ENCODE measurements around the gene GRIN1. TPM values are rescaled to one million over a fixed set of nuclear protein-coding genes. Genes with fewer than 3 reads are reported as not detected.

GRIN1 gene
- total RNA-seq, 1 experiment from 2014 or later, result 2.9 TPM

DNA sequence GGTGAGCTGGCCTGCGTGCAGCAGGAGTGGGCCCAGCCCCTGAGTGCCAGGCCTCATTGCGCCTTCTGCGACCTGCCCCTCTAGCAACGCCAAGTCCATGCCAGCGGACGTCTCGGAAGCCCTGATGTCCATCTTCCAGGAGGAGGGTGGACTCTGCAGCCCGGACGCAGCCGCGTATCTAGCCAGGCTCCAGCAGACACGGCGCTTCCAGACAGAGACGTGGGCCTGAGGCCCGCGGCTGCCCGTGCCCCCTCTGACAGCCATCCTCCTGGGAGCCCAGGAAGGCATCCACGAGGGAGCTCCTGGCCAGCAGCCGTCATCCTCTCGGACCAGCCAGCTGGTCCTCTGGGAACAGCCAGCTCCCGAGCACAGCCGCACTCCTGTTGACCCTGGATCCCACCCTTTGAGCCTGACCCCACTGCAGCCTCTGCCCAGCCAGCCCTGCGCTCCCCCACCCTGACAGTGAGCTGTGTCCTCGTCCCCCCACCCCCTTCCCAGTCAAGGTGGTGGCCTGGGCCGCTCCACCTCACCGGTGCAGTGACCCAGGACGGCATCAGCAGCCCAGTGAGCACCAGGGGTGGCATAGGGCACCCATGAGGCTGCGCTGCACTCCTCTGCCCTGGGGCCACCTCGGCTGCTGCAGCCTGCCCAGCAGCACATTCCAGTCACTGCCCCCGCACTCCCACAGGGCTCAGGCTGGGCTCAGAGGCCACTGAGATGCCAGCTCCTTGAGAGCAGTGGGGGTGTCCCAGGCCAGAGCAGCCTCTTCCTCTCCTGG is 77.4 kb downstream of the GRIN1 start:
- DNase-seq, result no peak
- Histone ChIP-seq H2BK12ac (ENCODE audit: insufficient read length, low read depth, low read length) (no peak overlapping the region), H3K27ac (ENCODE audit: insufficient read length, low read depth, low read length) (no peak overlapping the region), H2BK20ac (ENCODE audit: low read depth, low read length, poor library complexity, severe bottlenecking) (no peak overlapping the region), H3K79me1 (ENCODE audit: insufficient read depth, low read depth, low read length, poor library complexity, severe bottlenecking) (no peaks in the 10 kb centered on the region), H3K9me3 (ENCODE audit: control insufficient read depth, low read depth, low read length) (no peaks in the 10 kb centered on the region), H3K4me2 (ENCODE audit: insufficient read depth, insufficient read length, low read length) (no peak overlapping the region), H3K18ac (ENCODE audit: insufficient read length, low read depth, low read length) (no peak overlapping the region), H3K4ac (ENCODE audit: low read depth, low read length) (no peak overlapping the region), H2AK5ac (ENCODE audit: insufficient read length, low read length) (no peak overlapping the region), H2BK120ac (ENCODE audit: low read depth, low read length, poor library complexity, severe bottlenecking) (no peak overlapping the region), H3K4me1 (ENCODE audit: insufficient read depth, low read length) (no peaks in the 10 kb centered on the region; the same call in 1 of the 2 replicates), H4K5ac (ENCODE audit: insufficient read length, low read depth, low read length) (no peak overlapping the region), H4K8ac (replicated peaks; ENCODE audit: insufficient read length, low read depth, low read length) (no peak overlapping the region), H3K14ac (ENCODE audit: insufficient read depth, low read length) (no peak overlapping the region), H4K20me1 (ENCODE audit: control insufficient read depth, insufficient read depth, insufficient read length) (no peaks in the 10 kb centered on the region), H3K23ac (ENCODE audit: insufficient read length, low read depth, low read length) (no peak overlapping the region), H4K91ac (ENCODE audit: insufficient read length, low read depth, low read length) (no peak overlapping the region), H3K56ac (ENCODE audit: insufficient read length, low read depth, low read length) (no peak overlapping the region), H2AFZ (ENCODE audit: low read length) (no peak overlapping the region), H3K9ac (ENCODE audit: extremely low read depth, insufficient read length, low read length) (no peak overlapping the region), H2BK5ac (ENCODE audit: insufficient read length, low read length) (no peak overlapping the region), H3K79me2 (ENCODE audit: insufficient read depth, low read length) (no peaks in the 10 kb centered on the region), H3K23me2 (ENCODE audit: insufficient read length, low read depth, low read length, poor library complexity, severe bottlenecking) (no peaks in the 10 kb centered on the region), H3K27me3 (ENCODE audit: insufficient read depth, low read length) (no peaks in the 10 kb centered on the region), H3T11ph (ENCODE audit: low read length) (no peak overlapping the region), H2BK15ac (ENCODE audit: low read depth, low read length) (no peak overlapping the region)
- no CpG with 5 or more reads among the region's 30 CpGs for WGBS (ENCODE audit: extremely low coverage, insufficient read length, low lambda C conversion rate)
- H3K27ac Mint-ChIP-seq, result no peak overlapping the region
- TF ChIP-seq, protein P1, sequence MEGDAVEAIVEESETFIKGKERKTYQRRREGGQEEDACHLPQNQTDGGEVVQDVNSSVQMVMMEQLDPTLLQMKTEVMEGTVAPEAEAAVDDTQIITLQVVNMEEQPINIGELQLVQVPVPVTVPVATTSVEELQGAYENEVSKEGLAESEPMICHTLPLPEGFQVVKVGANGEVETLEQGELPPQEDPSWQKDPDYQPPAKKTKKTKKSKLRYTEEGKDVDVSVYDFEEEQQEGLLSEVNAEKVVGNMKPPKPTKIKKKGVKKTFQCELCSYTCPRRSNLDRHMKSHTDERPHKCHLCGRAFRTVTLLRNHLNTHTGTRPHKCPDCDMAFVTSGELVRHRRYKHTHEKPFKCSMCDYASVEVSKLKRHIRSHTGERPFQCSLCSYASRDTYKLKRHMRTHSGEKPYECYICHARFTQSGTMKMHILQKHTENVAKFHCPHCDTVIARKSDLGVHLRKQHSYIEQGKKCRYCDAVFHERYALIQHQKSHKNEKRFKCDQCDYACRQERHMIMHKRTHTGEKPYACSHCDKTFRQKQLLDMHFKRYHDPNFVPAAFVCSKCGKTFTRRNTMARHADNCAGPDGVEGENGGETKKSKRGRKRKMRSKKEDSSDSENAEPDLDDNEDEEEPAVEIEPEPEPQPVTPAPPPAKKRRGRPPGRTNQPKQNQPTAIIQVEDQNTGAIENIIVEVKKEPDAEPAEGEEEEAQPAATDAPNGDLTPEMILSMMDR (conservative IDR thresholded peaks at IDR 0.05), result no peak
- H3K27me3 Mint-ChIP-seq (ENCODE audit: low read depth), result no peaks in the 10 kb centered on the region
- H3K9me3 Mint-ChIP-seq, result no peaks in the 10 kb centered on the region
- peaks cover 3 to 23% (median 10%) of the 10 kb centered on the region in 3 experiments; a peak in 5 of 7 replicates for H3K36me3 Mint-ChIP-seq (ENCODE audit: insufficient read depth in 1 of 3, low read depth in 3 of 3)
- peaks cover 4 to 5% of the 10 kb centered on the region in 2 experiments for H3K4me1 Mint-ChIP-seq
- no peak overlapping the region for H3K4me3 Mint-ChIP-seq

Measured in H9 (cell line).